Measurements from ENCODE around the gene SLC1A2. TPM values are rescaled to one million over a fixed set of nuclear protein-coding genes. Genes with fewer than 3 reads are reported as not detected.

The SLC1A2 gene
- total and polyA plus RNA-seq, 2 donors (not counting 3 experiments of a cell fraction or from before 2014, with no cell fraction given) = not detected

DNA sequence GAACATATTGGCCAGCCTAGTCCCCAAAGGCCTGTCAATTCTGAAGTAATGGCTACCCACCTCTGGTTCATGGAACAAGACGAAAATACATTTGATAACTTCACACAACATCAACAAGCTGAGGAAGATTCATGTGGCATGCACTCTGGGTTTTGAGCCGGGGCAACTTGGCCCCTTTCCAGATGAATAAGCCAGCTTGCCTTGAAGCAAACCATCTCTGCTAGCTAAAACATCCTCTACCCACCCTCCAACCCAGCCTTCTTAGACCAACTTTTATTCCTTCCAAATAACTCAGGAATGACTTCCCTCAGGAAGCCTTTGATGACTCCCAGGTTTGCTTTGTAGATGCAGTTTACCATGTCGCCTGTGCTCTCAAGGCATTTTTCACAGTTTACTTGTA lies 94.4 kb downstream of the SLC1A2 start:
- Histone ChIP-seq H3K27ac (ENCODE audit: insufficient read depth, low read depth, low read length) (no peak overlapping the region), H3K9me1 (replicated peaks; ENCODE audit: control insufficient read depth, extremely low read depth, insufficient read depth, low read length) (no peaks in the 10 kb centered on the region), H3K4me2 (ENCODE audit: insufficient read depth, low read length) (no peak overlapping the region), H3K4me3 (replicated peaks in 1 of 3; ENCODE audit: insufficient read depth in 1 of 3, low read depth in 1 of 3, low read length in 3 of 3) (no peak overlapping the region), H2AFZ (ENCODE audit: low read depth, low read length) (no peak overlapping the region), H3K27me3 (ENCODE audit: control insufficient read depth in 2 of 2, insufficient read depth in 2 of 2, low read length in 2 of 2) (peaks cover 2 to 15% of the 10 kb centered on the region in 2 experiments), H3K4me1 (ENCODE audit: control insufficient read depth, extremely low read depth, insufficient read depth, low read length) (no peaks in the 10 kb centered on the region), H4K20me1 (replicated peaks; ENCODE audit: control insufficient read depth, extremely low read depth, insufficient read depth, low read length) (no peaks in the 10 kb centered on the region), H3K36me3 (ENCODE audit: control insufficient read depth in 2 of 2, extremely low read depth in 1 of 2, insufficient read depth in 2 of 2, low read length in 2 of 2) (no peaks in the 10 kb centered on the region), H3K79me2 (ENCODE audit: control insufficient read depth, insufficient read depth, low read length) (no peaks in the 10 kb centered on the region), H3K9me3 (replicated peaks; ENCODE audit: control insufficient read depth, insufficient read depth, low read length) (no peaks in the 10 kb centered on the region), H3K9ac (replicated peaks; ENCODE audit: extremely low read depth, insufficient read depth, low read length) (no peak overlapping the region)
- dilution Hi-C loops (cut with MboI; ENCODE audit: extremely low pct_ligation_motif_present, low sequenced_read_pairs) (no loop called here), intact Hi-C loops (cut with micrococcal nuclease) (no loop called here)
- ChIA-PET CTCF (no interaction called here), POLR2A (no interaction called here)
- no TSS peak for BruUV-seq (replicated peaks)
- FAIRE-seq (no peak), DNase-seq (ENCODE audit: low read depth, low spot score) (no peak)
- TF ChIP-seq POLR2A (IDR thresholded peaks at IDR 0.05; ENCODE audit: low read depth, low read length) (no peak), MYC (IDR thresholded peaks at IDR 0.05; ENCODE audit: low read depth, low read length) (no peak), EZH2 (IDR thresholded peaks at IDR 0.05; ENCODE audit: borderline replicate concordance, low read depth, low read length, severe bottlenecking) (no peak), POLR2AphosphoS5 (IDR thresholded peaks at IDR 0.05; ENCODE audit: insufficient read depth, low read depth, low read length) (no peak), GATA2 (IDR thresholded peaks at IDR 0.05; ENCODE audit: insufficient read depth, insufficient read length, low read depth, low read length) (no peak), JUN (IDR thresholded peaks at IDR 0.05; ENCODE audit: borderline replicate concordance, insufficient read depth, insufficient read length, low read depth) (no peak), MAX (IDR thresholded peaks at IDR 0.05; ENCODE audit: insufficient read depth, insufficient read length) (no peak), FOS (IDR thresholded peaks at IDR 0.05; ENCODE audit: borderline replicate concordance, insufficient read depth, low read length) (no peak), CTCF (IDR thresholded peaks at IDR 0.05; ENCODE audit: extremely low read depth in 1 of 2, insufficient read depth in 1 of 2, low read depth in 1 of 2, low read length in 2 of 2) (no peak)

Measured in endothelial cell of umbilical vein (primary cell).